Mucosa of descending colon (tissue), 3 donors: ENCODE data around the gene FTO. TPM values are rescaled to one million over a fixed set of nuclear protein-coding genes. Genes with fewer than 3 reads are reported as not detected.
A peak's percentile ranks its signal among the peaks of the same experiment; 100 is the strongest.

Source experiments
- ATAC-seq: fragments of 200-7000 bp; cut with Tn5 transposase; one replicate; pipeline ENCODE4 v1.9.1; 2020; ENCODE audit warnings: mild to moderate bottlenecking, moderate library complexity
- DNase-seq, 3 donors: peaks; one replicate each; pipeline ENCODE4 v3.0.0-alpha.2; 2020
- H3K36me3 ChIP-seq: fragments of 200-600 bp; one replicate; pipeline ENCODE4 v1.8.0; 2021; ENCODE audit warnings: low read depth, mild to moderate bottlenecking
- H3K4me1 ChIP-seq: fragments of 200-600 bp; one replicate; pipeline ENCODE4 v1.8.0; 2021; ENCODE audit warnings: low read depth, mild to moderate bottlenecking
- H3K4me3 ChIP-seq: fragments of 200-600 bp; one replicate; pipeline ENCODE4 v1.8.0; 2021; ENCODE audit warnings: mild to moderate bottlenecking
- H3K9me3 ChIP-seq: fragments of 200-600 bp; one replicate; pipeline ENCODE4 v1.8.0; 2021; ENCODE audit warnings: mild to moderate bottlenecking
- intact Hi-C, 2 donors: fragments of 100-400 bp; cut with DNase I in 1 of 2; cut with micrococcal nuclease in 1 of 2; formaldehyde crosslinking; loops; one replicate each; pipeline versions ENCODE4 v1.11.0 to v1.11.1; 2022; cut with DNase I, micrococcal nuclease
- total RNA-seq, 3 donors: library from RNA; stranded (reverse); fragmentation: NEBNext Ultra II Directional in 2 of 3; extraction: Animal tissue kit (Norgen Biotek cat#: 25700) in 2 of 3; gene quantifications; one replicate each; pipeline versions ENCODE4 v1.2.1 to v1.2.4, GENCODE V29; 2021 to 2023
- TF ChIP-seq, protein P1 (sequence below): fragments of 200-600 bp; IDR thresholded peaks from one replicate; pipeline ENCODE4 v1.8.0; 2022; ENCODE audit warnings: antibody characterized with exemption, mild to moderate bottlenecking
- donor health status: DM: no; HTN: no; CAD: no; lungs with moderate emphysema.
- donor health status: DM: no; HTN: no; CAD: no.
- donor health status: DM: no; HTN: yes; CAD: no.

FTO gene
- total RNA-seq, 3 donors from 2014 or later: 38.0 to 81.7 (median 39.1) TPM

GRCh38 chr16:53779186-53779585, 75.2 kb downstream of the FTO start:
- no peaks in the 10 kb centered on the region for H3K36me3 ChIP-seq
- H3K4me3 ChIP-seq: no peak overlapping the region
- TF ChIP-seq, protein P1, sequence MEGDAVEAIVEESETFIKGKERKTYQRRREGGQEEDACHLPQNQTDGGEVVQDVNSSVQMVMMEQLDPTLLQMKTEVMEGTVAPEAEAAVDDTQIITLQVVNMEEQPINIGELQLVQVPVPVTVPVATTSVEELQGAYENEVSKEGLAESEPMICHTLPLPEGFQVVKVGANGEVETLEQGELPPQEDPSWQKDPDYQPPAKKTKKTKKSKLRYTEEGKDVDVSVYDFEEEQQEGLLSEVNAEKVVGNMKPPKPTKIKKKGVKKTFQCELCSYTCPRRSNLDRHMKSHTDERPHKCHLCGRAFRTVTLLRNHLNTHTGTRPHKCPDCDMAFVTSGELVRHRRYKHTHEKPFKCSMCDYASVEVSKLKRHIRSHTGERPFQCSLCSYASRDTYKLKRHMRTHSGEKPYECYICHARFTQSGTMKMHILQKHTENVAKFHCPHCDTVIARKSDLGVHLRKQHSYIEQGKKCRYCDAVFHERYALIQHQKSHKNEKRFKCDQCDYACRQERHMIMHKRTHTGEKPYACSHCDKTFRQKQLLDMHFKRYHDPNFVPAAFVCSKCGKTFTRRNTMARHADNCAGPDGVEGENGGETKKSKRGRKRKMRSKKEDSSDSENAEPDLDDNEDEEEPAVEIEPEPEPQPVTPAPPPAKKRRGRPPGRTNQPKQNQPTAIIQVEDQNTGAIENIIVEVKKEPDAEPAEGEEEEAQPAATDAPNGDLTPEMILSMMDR: no peak
- intact Hi-C loops: no loop called here
- DNase-seq (no peak), ATAC-seq (no peak)
- H3K9me3 ChIP-seq: no peaks in the 10 kb centered on the region
- H3K4me1 ChIP-seq: peaks cover 37% of the 10 kb centered on the region

- H3K4me3 ChIP-seq: no peak overlapping the region
- TF ChIP-seq, protein P1: no peak
- H3K4me1 ChIP-seq: peaks cover 30% of the 10 kb centered on the region
- DNase-seq (peak in 1 of 3 donors; percentile 55), ATAC-seq (peak; percentile 85)
- H3K36me3 ChIP-seq: no peaks in the 10 kb centered on the region
- H3K9me3 ChIP-seq: no peaks in the 10 kb centered on the region
- intact Hi-C loops: no loop called here
Measured at GRCh38 chr16:53780051-53780450, 76.1 kb downstream of the FTO start.

DNA sequence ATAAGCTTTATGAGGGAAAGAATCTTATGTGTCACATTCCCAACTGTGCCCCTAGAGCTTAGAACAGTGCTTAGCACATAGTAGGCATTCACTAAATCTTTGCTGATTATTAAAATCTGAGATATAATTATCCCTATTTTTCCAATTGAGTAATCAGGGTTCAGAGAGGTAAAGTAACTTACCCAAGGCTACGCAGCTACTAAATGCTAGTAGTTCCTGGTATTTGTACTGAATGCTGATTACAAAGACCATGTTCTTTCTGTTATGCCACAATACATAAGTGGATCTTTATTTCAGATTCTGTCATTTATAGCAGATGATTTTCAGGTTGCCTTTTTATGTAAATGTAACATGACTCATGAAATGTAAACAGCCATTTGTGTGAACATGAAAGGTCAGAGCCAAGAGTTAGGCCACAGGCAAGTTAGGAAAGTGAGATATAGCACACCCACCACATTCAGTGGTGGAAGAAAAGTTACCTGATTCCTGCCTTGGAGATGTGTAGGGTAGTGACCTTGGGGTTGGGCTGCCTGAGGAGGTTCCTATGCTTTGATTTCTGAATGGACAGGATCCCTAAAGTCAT, 77.2 kb downstream of the FTO start:
- intact Hi-C loops: no loop called here
- DNase-seq (no peak), ATAC-seq (peak; percentile 79)
- TF ChIP-seq, protein P1: no peak
- Histone ChIP-seq H3K36me3 (no peaks in the 10 kb centered on the region), H3K9me3 (no peaks in the 10 kb centered on the region), H3K4me1 (peaks cover 19% of the 10 kb centered on the region), H3K4me3 (no peak overlapping the region)

DNA sequence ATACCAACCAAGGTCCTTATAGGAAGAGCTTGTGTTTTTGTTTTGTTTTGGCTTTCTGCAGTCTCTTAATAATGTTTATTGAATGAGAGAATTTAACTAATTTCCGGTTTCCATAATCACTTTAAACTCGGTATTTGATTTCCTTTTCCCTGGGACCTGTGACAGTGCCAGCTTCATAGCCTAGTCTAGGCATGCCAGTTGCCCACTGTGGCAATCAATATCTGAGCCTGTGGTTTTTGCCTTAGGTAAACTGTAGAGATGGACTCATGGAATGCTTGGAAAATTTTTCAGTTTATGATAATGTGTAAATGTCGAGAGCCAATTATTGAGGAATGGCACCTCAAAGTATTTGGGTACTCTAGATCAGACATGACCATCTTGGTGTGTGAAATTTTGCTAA, 78.2 kb downstream of the FTO start:
- no peak overlapping the region for H3K4me3 ChIP-seq
- H3K4me1 ChIP-seq: peaks cover 17% of the 10 kb centered on the region

GRCh38 chr16:53784291-53784690, 80.3 kb downstream of the FTO start:
- H3K36me3 ChIP-seq: no peaks in the 10 kb centered on the region
- TF ChIP-seq, protein P1: no peak
- H3K9me3 ChIP-seq: no peaks in the 10 kb centered on the region
- intact Hi-C loops: no loop called here
- ATAC-seq: no peak
- H3K4me3 ChIP-seq: no peak overlapping the region
- H3K4me1 ChIP-seq: peaks cover 15% of the 10 kb centered on the region
- no peak for DNase-seq

More for the DNA sequence above, 78.2 kb downstream of the FTO start:
- no peaks in the 10 kb centered on the region for H3K36me3 ChIP-seq
- TF ChIP-seq, protein P1: no peak
- ATAC-seq: no peak
- H3K9me3 ChIP-seq: no peaks in the 10 kb centered on the region
- intact Hi-C loops: no loop called here
- no peak for DNase-seq

DNA sequence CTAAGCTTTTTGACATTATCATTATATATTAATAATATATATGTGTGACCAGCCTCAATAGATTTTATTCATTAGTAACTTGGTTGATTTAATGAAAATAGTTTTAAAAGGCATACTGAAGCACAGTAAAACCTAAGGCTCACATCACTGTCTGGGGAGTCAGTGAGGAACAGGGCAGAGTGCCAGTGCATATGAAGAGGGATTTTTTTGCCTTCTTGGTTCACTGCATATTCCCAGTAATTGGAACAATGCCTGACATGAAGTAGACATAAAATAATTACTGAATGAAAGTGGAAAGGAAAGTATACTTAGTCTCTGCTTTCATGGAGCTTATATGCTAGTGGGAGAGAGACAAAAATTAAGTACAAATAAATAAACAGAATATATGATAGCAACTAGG, 81.1 kb downstream of the FTO start:
- Histone ChIP-seq H3K4me3 (no peak overlapping the region), H3K4me1 (peaks cover 8% of the 10 kb centered on the region), H3K36me3 (no peaks in the 10 kb centered on the region), H3K9me3 (no peaks in the 10 kb centered on the region)
- no peak for DNase-seq
- no peak for ATAC-seq
- TF ChIP-seq, protein P1: no peak
- intact Hi-C loops: no loop called here
